ENCODE data around the gene DCC.

DNA sequence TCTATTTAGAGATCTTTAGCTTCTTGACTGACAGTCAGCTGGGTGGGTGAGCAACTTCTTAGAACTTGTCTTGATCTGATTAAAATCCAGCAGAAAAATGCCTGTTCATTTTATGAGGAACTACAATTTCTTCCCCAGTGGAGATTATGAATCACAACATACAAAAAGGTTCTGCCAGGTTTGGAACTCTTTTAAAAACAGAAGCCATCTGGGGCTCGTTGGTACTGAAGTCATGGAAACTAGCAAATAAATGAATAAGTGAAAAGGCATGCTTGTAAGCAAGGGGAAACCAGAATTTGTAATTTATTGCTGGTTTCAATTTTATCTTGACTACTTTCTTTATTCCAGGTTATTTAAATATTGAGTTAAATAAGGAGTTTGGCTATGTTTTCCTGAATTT lies 1117.1 kb downstream of the DCC start:
- TF ChIP-seq POLR2A (IDR thresholded peaks at IDR 0.05; ENCODE audit: low read length) (no peak), RNF2 (IDR thresholded peaks at IDR 0.05; ENCODE audit: borderline replicate concordance, low read depth) (no peak), SMC3 (IDR thresholded peaks at IDR 0.05) (no peak), BHLHE40 (IDR thresholded peaks at IDR 0.05; ENCODE audit: low read depth, low read length) (no peak), ZFP36 (IDR thresholded peaks at IDR 0.05; ENCODE audit: borderline replicate concordance, partially characterized antibody) (no peak), MAZ (IDR thresholded peaks at IDR 0.05; ENCODE audit: borderline replicate concordance, low read depth, low read length) (no peak), NFE2L2 (conservative IDR thresholded peaks at IDR 0.05; ENCODE audit: low read length) (no peak), EP300 (IDR thresholded peaks at IDR 0.05) (no peak), CHD2 (IDR thresholded peaks at IDR 0.05; ENCODE audit: low read length, partially characterized antibody) (no peak)
- TF ChIP-seq, protein P1, sequence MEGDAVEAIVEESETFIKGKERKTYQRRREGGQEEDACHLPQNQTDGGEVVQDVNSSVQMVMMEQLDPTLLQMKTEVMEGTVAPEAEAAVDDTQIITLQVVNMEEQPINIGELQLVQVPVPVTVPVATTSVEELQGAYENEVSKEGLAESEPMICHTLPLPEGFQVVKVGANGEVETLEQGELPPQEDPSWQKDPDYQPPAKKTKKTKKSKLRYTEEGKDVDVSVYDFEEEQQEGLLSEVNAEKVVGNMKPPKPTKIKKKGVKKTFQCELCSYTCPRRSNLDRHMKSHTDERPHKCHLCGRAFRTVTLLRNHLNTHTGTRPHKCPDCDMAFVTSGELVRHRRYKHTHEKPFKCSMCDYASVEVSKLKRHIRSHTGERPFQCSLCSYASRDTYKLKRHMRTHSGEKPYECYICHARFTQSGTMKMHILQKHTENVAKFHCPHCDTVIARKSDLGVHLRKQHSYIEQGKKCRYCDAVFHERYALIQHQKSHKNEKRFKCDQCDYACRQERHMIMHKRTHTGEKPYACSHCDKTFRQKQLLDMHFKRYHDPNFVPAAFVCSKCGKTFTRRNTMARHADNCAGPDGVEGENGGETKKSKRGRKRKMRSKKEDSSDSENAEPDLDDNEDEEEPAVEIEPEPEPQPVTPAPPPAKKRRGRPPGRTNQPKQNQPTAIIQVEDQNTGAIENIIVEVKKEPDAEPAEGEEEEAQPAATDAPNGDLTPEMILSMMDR (IDR thresholded peaks at IDR 0.05) = no peak
- TF ChIP-seq, protein P2, sequence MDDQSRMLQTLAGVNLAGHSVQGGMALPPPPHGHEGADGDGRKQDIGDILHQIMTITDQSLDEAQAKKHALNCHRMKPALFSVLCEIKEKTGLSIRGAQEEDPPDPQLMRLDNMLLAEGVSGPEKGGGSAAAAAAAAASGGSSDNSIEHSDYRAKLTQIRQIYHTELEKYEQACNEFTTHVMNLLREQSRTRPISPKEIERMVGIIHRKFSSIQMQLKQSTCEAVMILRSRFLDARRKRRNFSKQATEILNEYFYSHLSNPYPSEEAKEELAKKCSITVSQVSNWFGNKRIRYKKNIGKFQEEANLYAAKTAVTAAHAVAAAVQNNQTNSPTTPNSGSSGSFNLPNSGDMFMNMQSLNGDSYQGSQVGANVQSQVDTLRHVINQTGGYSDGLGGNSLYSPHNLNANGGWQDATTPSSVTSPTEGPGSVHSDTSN (IDR thresholded peaks at IDR 0.05) = no peak
- TF ChIP-seq, protein P3, sequence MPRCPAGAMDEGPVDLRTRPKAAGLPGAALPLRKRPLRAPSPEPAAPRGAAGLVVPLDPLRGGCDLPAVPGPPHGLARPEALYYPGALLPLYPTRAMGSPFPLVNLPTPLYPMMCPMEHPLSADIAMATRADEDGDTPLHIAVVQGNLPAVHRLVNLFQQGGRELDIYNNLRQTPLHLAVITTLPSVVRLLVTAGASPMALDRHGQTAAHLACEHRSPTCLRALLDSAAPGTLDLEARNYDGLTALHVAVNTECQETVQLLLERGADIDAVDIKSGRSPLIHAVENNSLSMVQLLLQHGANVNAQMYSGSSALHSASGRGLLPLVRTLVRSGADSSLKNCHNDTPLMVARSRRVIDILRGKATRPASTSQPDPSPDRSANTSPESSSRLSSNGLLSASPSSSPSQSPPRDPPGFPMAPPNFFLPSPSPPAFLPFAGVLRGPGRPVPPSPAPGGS (IDR thresholded peaks at IDR 0.05) = no peak
- TF ChIP-seq, protein P4, sequence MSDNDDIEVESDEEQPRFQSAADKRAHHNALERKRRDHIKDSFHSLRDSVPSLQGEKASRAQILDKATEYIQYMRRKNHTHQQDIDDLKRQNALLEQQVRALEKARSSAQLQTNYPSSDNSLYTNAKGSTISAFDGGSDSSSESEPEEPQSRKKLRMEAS (IDR thresholded peaks at IDR 0.05) = no peak

All from A549 (cell line).